Gastroesophageal sphincter (tissue), 3 donors: ENCODE measurements around the gene PLCB1.

ENCODE experiments used
- EP300 ChIP-seq: sonication (generic); formaldehyde crosslinking; IDR thresholded peaks from one replicate; pipeline ENCODE4 v1.6.1; 2017; ENCODE audit warnings: antibody characterized with exemption, mild to moderate bottlenecking
- POLR2A ChIP-seq, 2 donors: fragments of 450-650 bp; IDR thresholded peaks; one replicate each; pipeline ENCODE4 v1.6.1; 2017; ENCODE audit warnings: antibody characterized with exemption in 2 of 2, mild to moderate bottlenecking in 2 of 2, moderate library complexity in 1 of 2
- POLR2AphosphoS5 ChIP-seq: sonication (generic); formaldehyde crosslinking; IDR thresholded peaks from one replicate; pipeline ENCODE4 v1.6.1; 2017; ENCODE audit warnings: antibody characterized with exemption
- TF ChIP-seq, protein P1 (sequence below), 4 experiments: fragments of 200-600 bp in 2 of 4; fragments of 450-650 bp in 2 of 4; sonication (generic) in 1 of 4; IDR thresholded peaks; one replicate each; pipeline ENCODE4 v1.5.1; 2017 to 2019; ENCODE audit warnings: antibody characterized with exemption in 4 of 4, mild to moderate bottlenecking in 2 of 4, moderate library complexity in 2 of 4

- TF ChIP-seq, protein P1, sequence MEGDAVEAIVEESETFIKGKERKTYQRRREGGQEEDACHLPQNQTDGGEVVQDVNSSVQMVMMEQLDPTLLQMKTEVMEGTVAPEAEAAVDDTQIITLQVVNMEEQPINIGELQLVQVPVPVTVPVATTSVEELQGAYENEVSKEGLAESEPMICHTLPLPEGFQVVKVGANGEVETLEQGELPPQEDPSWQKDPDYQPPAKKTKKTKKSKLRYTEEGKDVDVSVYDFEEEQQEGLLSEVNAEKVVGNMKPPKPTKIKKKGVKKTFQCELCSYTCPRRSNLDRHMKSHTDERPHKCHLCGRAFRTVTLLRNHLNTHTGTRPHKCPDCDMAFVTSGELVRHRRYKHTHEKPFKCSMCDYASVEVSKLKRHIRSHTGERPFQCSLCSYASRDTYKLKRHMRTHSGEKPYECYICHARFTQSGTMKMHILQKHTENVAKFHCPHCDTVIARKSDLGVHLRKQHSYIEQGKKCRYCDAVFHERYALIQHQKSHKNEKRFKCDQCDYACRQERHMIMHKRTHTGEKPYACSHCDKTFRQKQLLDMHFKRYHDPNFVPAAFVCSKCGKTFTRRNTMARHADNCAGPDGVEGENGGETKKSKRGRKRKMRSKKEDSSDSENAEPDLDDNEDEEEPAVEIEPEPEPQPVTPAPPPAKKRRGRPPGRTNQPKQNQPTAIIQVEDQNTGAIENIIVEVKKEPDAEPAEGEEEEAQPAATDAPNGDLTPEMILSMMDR (IDR thresholded peaks at IDR 0.05): no peak
- TF ChIP-seq POLR2A (IDR thresholded peaks at IDR 0.05): no peak
- TF ChIP-seq POLR2AphosphoS5: no peak
- no peak for TF ChIP-seq EP300
Observed at GRCh38 chr20:8369311-8369710, 237.2 kb downstream of the PLCB1 start.
